HepG2 (cell line): ENCODE measurements around the gene SKA2.

Source experiments
- CTCF ChIP-seq: sonication (generic); formaldehyde crosslinking; IDR thresholded peaks from 2 replicates; pipeline ENCODE4 v1.5.0; 2020; ENCODE audit warnings: mild to moderate bottlenecking, missing genetic modification reagents, moderate library complexity
- EP300 ChIP-seq, 3 experiments: sonication (generic) in 1 of 3; formaldehyde crosslinking in 1 of 3; IDR thresholded peaks; 2 replicates each; pipeline versions ENCODE4 v1.5.1 to v1.6.1; 2011 to 2020; ENCODE audit warnings: low read depth in 2 of 3, low read length in 2 of 3, borderline replicate concordance in 1 of 3, improper control_type of control experiment in 1 of 3, mild to moderate bottlenecking in 1 of 3, missing genetic modification reagents in 1 of 3, moderate library complexity in 1 of 3
- FIP1L1 ChIP-seq: fragments of 200-400 bp; formaldehyde crosslinking; IDR thresholded peaks from 2 replicates; pipeline ENCODE4 v1.6.1; 2018; ENCODE audit warnings: low read depth, mild to moderate bottlenecking, low read length, moderate library complexity, borderline replicate concordance; ENCODE audit not compliant: insufficient read depth
- FOXM1 ChIP-seq: sonication (generic); formaldehyde crosslinking; IDR thresholded peaks from 2 replicates; pipeline ENCODE4 v1.5.0; 2020; ENCODE audit warnings: missing genetic modification reagents
- HNRNPLL ChIP-seq: fragments of 200-400 bp; formaldehyde crosslinking; IDR thresholded peaks from 2 replicates; pipeline ENCODE4 v1.6.1; 2017; ENCODE audit warnings: mild to moderate bottlenecking, low read depth, low read length; ENCODE audit not compliant: poor library complexity, severe bottlenecking
- KAT7 ChIP-seq: IDR thresholded peaks from 2 replicates; pipeline ENCODE4 v1.6.1; 2018; ENCODE audit warnings: borderline replicate concordance, missing compliant biosample characterization
- KDM2A ChIP-seq: sonication (generic); formaldehyde crosslinking; IDR thresholded peaks from 2 replicates; pipeline ENCODE4 v1.4.0; 2020; ENCODE audit warnings: low read depth, missing genetic modification reagents, borderline replicate concordance
- NR3C1 ChIP-seq: sonication (generic); formaldehyde crosslinking; IDR thresholded peaks from 2 replicates; pipeline ENCODE4 v1.4.0; 2020; ENCODE audit warnings: missing genetic modification reagents
- POLR2AphosphoS5 ChIP-seq: IDR thresholded peaks from 2 replicates; pipeline ENCODE4 v1.6.1; 2012; ENCODE audit warnings: low read depth, low read length
- SPEN ChIP-seq: sonication (generic); formaldehyde crosslinking; IDR thresholded peaks from 2 replicates; pipeline ENCODE4 v1.5.1; 2020; ENCODE audit warnings: low read depth, mild to moderate bottlenecking, missing genetic modification reagents
- ZNF318 ChIP-seq: sonication (generic); formaldehyde crosslinking; IDR thresholded peaks from 2 replicates; pipeline ENCODE4 v1.4.0; 2020; ENCODE audit warnings: mild to moderate bottlenecking, missing genetic modification reagents

- TF ChIP-seq EP300 (IDR thresholded peaks at IDR 0.05; ENCODE audit: low read depth in 2 of 2, low read length in 2 of 2) (no peak), EP300 (CRISPR knock-in tag; IDR thresholded peaks at IDR 0.05; ENCODE audit: borderline replicate concordance) (no peak), CTCF (CRISPR knock-in tag) (no peak), NR3C1 (no peak), FIP1L1 (no peak), KDM2A (CRISPR knock-in tag) (no peak), POLR2AphosphoS5 (no peak), HNRNPLL (no peak), ZNF318 (CRISPR knock-in tag) (no peak), KAT7 (CRISPR knock-in tag) (no peak), SPEN (CRISPR knock-in tag) (no peak), FOXM1 (no peak)
Observed at GRCh38 chr17:59160157-59161025, 5.4 kb upstream of the SKA2 start.
